Activated CD8-positive, alpha-beta memory T cell treated with anti-CD3 and anti-CD28 coated beads, Interleukin-2, amount 50 U/mL, for 4 hours (primary cell): ENCODE results near the gene EREG.
A peak's percentile ranks its signal among the peaks of the same experiment; 100 is the strongest.

Experiments
- DNase-seq: peaks from one replicate; pipeline ENCODE4 v3.0.0-alpha.2; 2020

The EREG gene

GRCh38 chr4:74391890-74392475 lies 27.0 kb downstream of the EREG start:
- no peak for DNase-seq

- DNase-seq: no peak
Observed at GRCh38 chr4:74394476-74395136, 29.7 kb downstream of the EREG start.

- no peak for DNase-seq
Observed at GRCh38 chr4:74395633-74396032, 30.7 kb downstream of the EREG start.

GRCh38 chr4:74397748-74398426 lies 32.9 kb downstream of the EREG start:
- no peak for DNase-seq

- DNase-seq: peak; percentile 15
Observed at GRCh38 chr4:74398894-74399589, 34.1 kb downstream of the EREG start.

GRCh38 chr4:74400395-74400794 lies 35.5 kb downstream of the EREG start:
- no peak for DNase-seq

DNA sequence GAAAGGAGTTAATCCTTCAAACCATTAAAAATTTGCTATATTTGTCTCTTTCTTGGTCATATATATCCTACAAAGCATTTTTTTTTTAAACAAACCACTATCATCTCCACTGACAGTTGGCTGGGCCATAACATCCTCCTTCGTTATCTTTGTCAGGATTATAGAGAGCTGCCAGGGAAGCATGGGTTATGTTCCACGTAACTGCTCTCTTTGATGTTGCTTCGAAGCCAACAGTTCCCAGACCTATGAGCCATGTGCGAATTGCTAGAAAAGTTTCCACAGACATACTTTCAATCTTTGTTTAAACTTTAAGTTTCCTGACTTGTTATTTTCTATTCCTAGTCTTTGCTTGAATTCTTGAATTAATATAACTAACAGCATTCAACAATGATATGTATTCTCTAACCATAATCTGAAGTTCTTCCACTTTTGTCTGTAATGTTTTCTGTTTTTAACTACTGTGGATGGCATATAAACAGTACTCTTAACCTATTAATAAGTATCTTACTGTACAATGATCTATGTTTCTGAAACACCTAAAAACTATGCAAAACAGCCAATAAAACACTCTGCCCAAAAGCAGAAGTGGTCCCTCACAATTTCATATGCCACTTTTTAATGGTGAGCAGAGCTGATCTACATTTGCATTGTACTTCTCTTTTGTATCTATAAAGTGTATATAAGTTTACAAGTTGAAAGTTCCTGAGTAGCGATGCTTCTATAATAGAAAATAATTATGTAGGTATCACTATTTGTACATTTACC lies 37.9 kb downstream of the EREG start:
- no peak for DNase-seq

- no peak for DNase-seq
Observed at GRCh38 chr4:74407891-74408290, 42.9 kb downstream of the EREG start.

DNA sequence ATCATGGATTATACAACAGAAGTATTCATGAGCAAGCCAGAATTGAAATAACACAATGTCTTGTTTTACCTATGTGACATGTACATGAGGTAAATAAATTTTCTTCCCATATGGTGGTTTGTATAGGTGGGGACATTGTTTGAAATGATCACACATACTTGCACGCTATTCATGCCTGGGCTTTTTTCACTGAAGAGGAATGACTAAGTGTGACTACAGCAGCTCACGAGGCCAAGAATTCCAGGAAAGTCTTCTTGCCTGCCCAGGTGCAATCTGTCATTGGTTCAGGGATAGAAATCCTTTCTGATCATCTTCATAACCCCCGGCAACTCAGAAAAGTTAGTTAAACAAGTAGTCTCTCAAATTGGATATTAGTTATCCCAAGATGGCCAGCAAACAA lies 43.7 kb downstream of the EREG start:
- no peak for DNase-seq

DNA sequence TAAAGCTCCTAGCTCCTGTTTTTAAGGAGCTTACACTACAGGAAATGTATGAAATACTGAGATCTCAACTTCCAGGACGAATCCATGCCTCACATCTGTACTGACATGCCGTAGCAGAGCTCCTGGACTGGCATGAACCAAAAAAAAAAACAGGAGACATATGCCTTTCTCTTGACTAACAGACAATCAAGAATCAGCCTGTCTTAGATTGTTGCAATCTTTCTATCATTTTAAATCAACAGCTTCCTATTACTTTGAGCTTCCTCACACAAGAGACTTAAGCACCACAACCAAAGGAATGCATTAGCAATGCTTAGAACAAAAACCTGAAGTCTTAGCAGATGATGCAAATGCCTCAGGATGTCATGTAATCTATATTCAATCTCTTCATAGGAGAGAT lies 45.3 kb downstream of the EREG start:
- DNase-seq: no peak

GRCh38 chr4:74412225-74412624 lies 47.3 kb downstream of the EREG start:
- DNase-seq: no peak

- DNase-seq: no peak
Observed at GRCh38 chr4:74413265-74413664, 48.3 kb downstream of the EREG start.

- DNase-seq: no peak
Observed at GRCh38 chr4:74414149-74414809, 49.3 kb downstream of the EREG start.

GRCh38 chr4:74415602-74416300 lies 50.8 kb downstream of the EREG start:
- no peak for DNase-seq

- no peak for DNase-seq
Observed at GRCh38 chr4:74418063-74418670, 53.2 kb downstream of the EREG start.

DNA sequence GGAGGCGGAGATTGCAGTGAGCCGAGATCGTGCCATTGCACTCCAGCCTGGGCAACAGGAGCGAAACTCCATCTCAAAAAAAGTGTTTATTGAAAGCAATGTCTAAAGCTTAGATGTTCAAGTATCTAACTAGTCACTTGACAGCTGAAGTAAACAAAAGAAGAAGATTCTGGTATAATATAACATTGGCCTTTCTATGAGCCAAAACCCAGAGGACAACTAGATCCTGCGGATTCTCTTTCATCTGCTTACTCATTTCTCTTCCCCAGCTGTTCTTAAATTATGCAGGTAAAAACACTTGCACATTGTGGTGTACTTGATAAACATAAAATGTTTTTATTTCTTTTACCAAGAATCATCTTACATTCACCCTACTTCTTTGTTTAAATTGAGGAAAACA lies 55.9 kb downstream of the EREG start:
- no peak for DNase-seq

GRCh38 chr4:74423104-74423503 lies 58.2 kb downstream of the EREG start:
- DNase-seq: no peak

GRCh38 chr4:74424111-74424510 lies 59.2 kb downstream of the EREG start:
- no peak for DNase-seq

DNA sequence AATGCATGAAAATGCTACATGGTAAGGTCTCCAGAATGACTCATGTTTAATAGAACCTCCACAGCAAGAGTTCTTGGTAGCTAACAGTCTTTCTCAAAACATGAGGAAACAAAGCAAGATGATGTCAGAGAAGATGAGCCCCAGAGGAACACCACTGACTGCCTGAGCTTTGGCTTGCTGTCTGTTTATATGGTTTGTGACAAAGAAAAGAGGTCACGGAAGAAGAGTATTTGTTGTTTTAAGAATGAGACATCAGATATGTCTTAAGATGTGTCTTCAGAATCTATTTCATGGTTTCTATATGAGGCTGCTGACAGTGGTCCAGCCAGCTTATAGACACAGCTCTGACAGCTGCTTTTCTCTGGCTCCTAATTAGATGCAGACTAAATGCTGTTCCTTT lies 61.2 kb downstream of the EREG start:
- no peak for DNase-seq

- no peak for DNase-seq
Observed at GRCh38 chr4:74428276-74428675, 63.3 kb downstream of the EREG start.

DNA sequence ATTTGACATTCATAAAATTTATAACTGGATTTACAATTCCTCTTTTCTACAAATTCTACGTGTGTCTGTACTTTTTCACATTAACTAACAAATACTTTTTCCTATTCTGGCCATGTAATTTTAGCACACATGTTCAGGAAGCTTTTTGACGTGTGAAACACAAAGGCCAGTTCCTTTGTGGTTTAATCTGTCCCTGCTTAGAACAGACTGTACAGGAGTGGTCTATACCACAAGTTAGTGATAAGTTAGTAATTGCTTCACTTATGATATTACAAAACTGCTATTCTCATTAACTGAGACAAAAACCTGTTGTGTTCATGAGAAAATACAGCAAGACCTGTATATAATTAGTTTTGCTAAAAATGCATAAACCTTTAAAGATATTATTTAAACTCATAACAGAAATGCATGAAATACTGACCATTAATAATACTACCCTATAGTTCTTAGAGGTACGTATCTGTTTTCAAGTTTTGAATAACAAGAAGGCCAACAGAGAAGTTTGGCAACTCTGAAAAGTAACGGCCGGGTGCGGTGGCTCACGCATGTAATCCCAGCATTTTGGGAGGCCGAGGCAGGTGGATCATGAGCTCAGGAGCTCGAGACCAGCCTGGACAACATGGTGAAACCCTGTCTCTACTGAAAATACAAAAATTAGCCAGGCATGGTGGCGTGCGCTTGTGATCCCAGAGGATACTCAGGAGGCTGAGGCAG lies 66.3 kb downstream of the EREG start:
- DNase-seq: no peak
